Osteocyte (in vitro differentiated cells): ENCODE data around the gene ALG1. TPM values are rescaled to one million over a fixed set of nuclear protein-coding genes. Genes with fewer than 3 reads are reported as not detected.
"Not testable (repeated sequence)": the region's sequence is repeated elsewhere in the genome, so short reads cannot be mapped to it uniquely, and the experiment has no call there.

Experiments
- DNase-seq: peaks from one replicate; pipeline ENCODE4 v3.0.0; 2021; ENCODE audit warnings: mixed read lengths; ENCODE audit not compliant: unreplicated experiment; ENCODE audit errors: extremely low spot score
- H3K27ac Mint-ChIP-seq: one replicate; pipeline ENCODE4 v1.8.0; 2021; ENCODE audit warnings: mild to moderate bottlenecking, mixed read lengths; ENCODE audit not compliant: unreplicated experiment
- H3K27me3 Mint-ChIP-seq: one replicate; pipeline ENCODE4 v1.8.0; 2021; ENCODE audit warnings: mixed read lengths; ENCODE audit not compliant: unreplicated experiment
- H3K36me3 Mint-ChIP-seq: one replicate; pipeline ENCODE4 v1.8.0; 2021; ENCODE audit warnings: mixed read lengths; ENCODE audit not compliant: unreplicated experiment
- H3K4me1 Mint-ChIP-seq: one replicate; pipeline ENCODE4 v1.8.0; 2021; ENCODE audit warnings: mixed read lengths; ENCODE audit not compliant: unreplicated experiment
- H3K4me3 Mint-ChIP-seq: one replicate; pipeline ENCODE4 v1.8.0; 2021; ENCODE audit warnings: mild to moderate bottlenecking, moderate library complexity, mixed read lengths; ENCODE audit not compliant: unreplicated experiment
- H3K9me3 Mint-ChIP-seq: one replicate; pipeline ENCODE4 v1.8.0; 2021; ENCODE audit warnings: mixed read lengths; ENCODE audit not compliant: unreplicated experiment
- total RNA-seq: library from RNA; stranded (reverse); gene quantifications from 2 replicates; pipeline ENCODE4 v1.2.1, GENCODE V29; 2021
- TF ChIP-seq, protein P1 (sequence below): fragments of 200-600 bp; sonication (generic); IDR thresholded peaks from 2 replicates; pipeline ENCODE4 v1.5.0; 2021; ENCODE audit warnings: antibody characterized with exemption, mild to moderate bottlenecking, moderate library complexity

Gene ALG1
- total RNA-seq, 1 donor from 2014 or later, result 31.6 TPM

DNA sequence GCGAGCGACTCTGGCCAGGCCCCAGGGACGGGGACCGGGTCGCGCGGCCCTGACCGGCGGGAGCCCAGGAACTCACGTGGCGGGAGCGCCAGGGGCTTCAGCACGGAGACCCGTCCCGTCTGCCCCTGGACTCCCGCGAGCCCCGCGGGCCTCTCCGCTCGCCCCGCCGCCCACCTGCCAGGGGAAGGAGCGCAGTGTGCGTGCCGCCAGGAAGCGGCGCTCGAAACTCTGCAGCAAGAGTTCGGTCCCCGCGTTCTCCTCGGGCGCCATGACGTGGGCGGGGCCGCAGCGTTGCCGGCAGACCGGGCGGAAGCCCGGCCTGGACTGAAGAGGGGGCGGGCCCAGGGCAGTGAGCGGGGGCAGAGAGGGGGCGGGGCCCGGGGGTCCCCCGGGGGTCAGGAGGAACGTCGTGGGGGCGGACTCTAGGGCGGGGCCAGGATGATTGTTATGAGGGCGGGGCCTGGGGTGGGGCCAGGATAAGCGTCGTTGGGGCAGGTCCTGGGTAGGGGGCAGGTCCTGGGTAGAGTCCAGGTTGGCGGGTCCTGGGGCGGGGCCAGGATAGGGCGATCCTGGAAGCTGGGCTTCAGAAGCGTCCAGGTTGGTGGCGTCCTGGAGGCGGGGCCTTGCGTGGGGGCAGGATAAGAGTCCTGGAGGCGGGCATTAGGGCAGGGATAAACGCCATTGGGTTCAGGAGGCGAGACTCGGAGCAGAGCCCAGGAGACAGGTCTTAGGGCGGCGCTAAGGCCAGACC, 26.0 kb downstream of the ALG1 start, which contains the start of gene EEF2KMT:
EEF2KMT (minus strand) TSS at position 326 of the 751 bp plus-strand sequence; CDS start at position 270, 56 bp downstream.
- not testable (repeated sequence) for H3K9me3 Mint-ChIP-seq, H3K36me3 Mint-ChIP-seq
- Mint-ChIP-seq H3K27ac (peak within 1 kb of the TSS; percentile 85), H3K4me3 (peak within 1 kb of the TSS; percentile 81), H3K4me1 (peaks cover 13% of the 10 kb centered on the region), H3K27me3 (peaks cover 12% of the 10 kb centered on the region)
- peak; percentile 100 for DNase-seq

DNA sequence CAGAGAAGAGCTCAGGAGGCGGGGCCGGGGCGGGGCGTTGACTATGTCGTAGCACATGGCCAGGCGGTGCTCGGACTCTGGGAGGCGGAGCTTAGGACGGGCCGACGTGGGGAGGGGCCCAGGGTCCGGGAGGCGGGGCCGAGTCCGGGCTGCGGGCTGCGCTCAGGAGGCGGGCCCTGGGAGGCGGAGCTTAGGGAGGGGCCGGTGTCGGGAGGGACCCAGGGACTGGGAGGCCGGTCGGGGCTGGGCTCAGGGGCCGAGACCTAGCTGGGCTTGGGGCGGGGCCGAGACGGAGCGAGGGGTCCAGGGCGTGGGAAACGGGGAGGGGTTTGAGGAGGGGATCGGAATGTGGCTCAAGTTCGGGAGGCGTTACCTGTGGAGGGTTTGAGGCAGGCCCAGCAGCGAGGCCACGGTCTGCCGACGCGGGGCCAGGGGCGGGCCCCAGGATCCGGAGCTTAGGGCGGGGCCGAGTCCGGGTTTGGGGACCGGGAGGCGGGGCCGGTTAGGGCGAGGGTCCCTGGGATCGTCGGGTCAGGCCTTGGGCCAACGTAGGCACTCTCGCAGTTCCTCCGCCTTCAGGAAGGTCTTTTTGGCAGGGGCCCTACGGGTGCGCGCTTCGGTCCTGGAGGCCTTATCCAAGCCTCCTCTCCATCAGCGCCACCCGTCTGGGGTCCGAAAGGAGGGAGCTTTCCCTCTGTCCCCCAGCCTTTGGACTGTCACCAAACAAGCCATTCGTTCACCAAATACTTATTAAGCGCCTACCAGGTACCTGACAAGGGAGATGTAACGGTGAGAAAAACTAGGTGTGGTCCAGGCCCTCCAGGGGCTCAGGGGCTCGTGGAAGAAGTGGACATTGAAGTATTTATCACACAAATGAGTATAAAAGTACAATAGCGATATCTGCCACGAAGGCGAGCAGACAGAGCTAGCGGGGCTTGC, 26.8 kb downstream of the ALG1 start:
- not testable (repeated sequence) for H3K36me3 Mint-ChIP-seq, H3K9me3 Mint-ChIP-seq, DNase-seq
- H3K4me1 Mint-ChIP-seq, result peaks cover 13% of the 10 kb centered on the region
- H3K4me3 Mint-ChIP-seq, result peak overlapping the region; percentile 81
- peaks cover 15% of the 10 kb centered on the region for H3K27me3 Mint-ChIP-seq
- H3K27ac Mint-ChIP-seq, result peak overlapping the region; percentile 85

DNA sequence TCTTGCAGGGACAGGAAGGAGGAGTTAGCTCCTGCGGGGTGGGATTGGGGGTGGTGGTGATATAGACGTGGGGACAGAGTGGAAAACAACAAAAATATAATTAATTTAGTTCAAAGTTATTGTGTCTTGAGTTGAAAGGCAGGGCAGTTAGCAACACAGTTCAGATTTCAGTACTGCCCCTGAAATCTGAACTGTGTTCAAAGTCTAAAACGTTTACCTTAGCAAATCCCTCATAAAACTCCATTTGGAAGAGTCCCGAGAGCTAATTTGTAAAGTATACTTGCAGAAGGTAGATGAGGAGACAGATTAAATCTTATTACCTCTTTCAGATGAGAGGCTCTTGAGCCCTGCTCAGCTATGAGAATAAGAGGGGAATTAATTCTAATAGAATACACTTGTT, 27.5 kb downstream of the ALG1 start:
- Mint-ChIP-seq H3K4me3 (peak overlapping the region; percentile 77), H3K4me1 (peaks cover 13% of the 10 kb centered on the region), H3K27me3 (peaks cover 15% of the 10 kb centered on the region)
- not testable (repeated sequence) for H3K27ac Mint-ChIP-seq, DNase-seq, H3K36me3 Mint-ChIP-seq, H3K9me3 Mint-ChIP-seq

DNA sequence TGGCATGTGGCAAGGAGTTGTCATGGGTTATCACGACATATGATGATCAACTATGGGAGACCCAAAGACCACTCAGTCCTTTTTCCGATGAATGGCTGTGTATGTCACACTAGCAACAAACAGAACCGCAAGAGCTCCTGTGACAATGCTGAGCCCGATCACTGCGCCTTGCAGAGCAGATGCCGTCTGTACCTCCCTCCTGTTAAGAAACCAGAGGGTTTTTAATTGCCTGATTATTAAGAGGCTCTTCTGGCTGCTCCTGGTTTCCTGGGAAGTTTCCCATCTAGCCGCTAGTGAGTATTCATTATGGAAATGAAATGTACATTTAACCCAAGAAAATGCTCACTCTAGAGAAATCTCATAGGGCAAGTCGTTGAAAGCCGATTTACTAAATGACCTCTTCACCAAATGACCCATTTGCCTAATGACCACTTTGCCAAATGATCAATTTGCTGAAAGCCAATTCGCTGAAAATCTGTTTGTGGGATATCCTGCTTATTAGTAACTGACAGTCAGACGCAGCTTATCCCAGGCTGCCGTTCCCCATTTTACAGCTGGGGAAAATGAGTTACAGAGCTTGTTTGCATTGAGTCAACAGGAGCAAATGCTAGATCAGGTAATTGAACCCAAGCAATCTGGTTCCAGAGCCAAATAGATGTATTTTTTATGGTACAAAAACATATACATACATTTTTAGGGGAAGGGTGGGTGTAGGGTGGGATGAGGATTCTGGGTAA, 31.8 kb downstream of the ALG1 start:
- not testable (repeated sequence) for H3K4me1 Mint-ChIP-seq, H3K36me3 Mint-ChIP-seq, H3K9me3 Mint-ChIP-seq, DNase-seq, H3K4me3 Mint-ChIP-seq, H3K27ac Mint-ChIP-seq
- peaks cover 15% of the 10 kb centered on the region for H3K27me3 Mint-ChIP-seq

DNA sequence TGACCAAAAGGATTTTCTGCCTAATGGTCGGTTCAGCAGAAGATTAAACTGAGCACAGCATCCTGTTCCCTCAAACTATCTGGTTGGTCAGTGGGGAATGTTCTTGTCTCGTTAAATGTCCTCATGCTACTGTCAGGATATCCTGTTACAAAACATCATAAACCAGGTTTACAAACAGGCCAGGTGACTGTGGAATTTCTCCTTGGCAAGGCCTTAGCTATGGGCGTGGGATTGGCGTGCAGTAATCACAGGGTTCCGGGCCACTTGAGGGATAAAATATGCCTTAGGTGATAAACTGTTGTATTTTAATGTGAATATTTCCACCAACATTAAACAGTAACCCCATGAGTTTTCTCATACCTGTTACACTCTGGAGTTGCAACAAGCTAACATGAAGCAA, 33.4 kb downstream of the ALG1 start:
- DNase-seq, H3K36me3 Mint-ChIP-seq, H3K4me1 Mint-ChIP-seq, H3K9me3 Mint-ChIP-seq, H3K4me3 Mint-ChIP-seq, H3K27ac Mint-ChIP-seq: not testable (repeated sequence)
- peaks cover 15% of the 10 kb centered on the region for H3K27me3 Mint-ChIP-seq

DNA sequence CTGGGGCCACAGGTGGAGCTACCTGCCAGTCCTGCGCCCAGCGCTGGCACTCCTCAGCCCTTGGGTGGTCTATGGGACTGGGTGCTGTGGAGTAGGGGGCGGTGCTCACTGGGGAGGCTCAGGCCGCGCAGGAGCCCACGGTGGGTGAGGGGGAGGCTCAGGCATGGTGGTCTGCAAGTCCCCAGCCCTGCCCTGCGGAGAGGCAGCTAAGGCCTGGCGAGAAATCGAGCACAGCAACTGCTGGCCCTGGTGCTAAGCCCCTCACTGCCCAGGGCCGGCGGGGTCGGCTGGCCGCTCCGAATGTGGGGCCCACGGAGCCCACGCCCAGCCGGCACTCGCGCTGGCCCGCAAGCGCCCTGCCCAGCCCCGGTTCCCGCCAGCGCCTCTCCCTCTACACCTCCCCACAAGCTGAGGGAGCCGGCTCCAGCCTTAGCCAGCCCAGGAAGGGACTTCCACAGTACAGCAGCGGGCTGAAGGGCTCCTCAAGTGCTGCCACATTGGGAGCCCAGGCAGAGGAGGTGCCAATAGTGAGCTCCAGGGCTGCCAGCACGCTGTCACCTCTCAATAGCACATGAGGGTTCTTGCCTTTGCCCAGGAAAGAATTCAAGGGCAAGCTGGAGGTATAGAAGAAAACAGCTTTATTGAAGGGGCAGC, 37.0 kb downstream of the ALG1 start:
- Mint-ChIP-seq H3K4me1 (no peaks in the 10 kb centered on the region), H3K9me3 (no peaks in the 10 kb centered on the region), H3K36me3 (no peaks in the 10 kb centered on the region), H3K27ac (no peak overlapping the region), H3K4me3 (no peak overlapping the region), H3K27me3 (no peaks in the 10 kb centered on the region)
- TF ChIP-seq, protein P1, sequence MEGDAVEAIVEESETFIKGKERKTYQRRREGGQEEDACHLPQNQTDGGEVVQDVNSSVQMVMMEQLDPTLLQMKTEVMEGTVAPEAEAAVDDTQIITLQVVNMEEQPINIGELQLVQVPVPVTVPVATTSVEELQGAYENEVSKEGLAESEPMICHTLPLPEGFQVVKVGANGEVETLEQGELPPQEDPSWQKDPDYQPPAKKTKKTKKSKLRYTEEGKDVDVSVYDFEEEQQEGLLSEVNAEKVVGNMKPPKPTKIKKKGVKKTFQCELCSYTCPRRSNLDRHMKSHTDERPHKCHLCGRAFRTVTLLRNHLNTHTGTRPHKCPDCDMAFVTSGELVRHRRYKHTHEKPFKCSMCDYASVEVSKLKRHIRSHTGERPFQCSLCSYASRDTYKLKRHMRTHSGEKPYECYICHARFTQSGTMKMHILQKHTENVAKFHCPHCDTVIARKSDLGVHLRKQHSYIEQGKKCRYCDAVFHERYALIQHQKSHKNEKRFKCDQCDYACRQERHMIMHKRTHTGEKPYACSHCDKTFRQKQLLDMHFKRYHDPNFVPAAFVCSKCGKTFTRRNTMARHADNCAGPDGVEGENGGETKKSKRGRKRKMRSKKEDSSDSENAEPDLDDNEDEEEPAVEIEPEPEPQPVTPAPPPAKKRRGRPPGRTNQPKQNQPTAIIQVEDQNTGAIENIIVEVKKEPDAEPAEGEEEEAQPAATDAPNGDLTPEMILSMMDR, result no peak
- DNase-seq, result no peak

DNA sequence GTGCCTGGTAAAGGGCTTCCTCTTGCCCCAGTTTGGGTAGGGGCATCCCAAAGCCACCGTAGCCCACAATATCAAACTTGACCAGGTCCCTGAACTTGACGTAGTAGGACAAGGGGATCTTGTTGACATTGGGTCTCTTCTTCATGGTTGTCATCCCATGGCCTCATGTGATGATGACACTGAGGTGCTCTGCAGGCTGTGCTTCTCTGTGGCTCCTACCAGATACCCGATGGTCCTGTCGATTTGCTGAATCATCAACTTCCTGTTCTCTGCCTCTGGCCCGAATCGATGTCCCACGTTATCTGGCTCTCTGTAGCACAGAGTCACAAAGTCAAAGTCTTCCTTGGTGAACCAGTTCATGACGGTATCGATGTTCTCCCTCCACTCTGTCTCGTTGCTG, 39.3 kb downstream of the ALG1 start:
- not testable (repeated sequence) for H3K36me3 Mint-ChIP-seq, H3K4me1 Mint-ChIP-seq, DNase-seq, H3K9me3 Mint-ChIP-seq, H3K4me3 Mint-ChIP-seq, H3K27ac Mint-ChIP-seq, H3K27me3 Mint-ChIP-seq

DNA sequence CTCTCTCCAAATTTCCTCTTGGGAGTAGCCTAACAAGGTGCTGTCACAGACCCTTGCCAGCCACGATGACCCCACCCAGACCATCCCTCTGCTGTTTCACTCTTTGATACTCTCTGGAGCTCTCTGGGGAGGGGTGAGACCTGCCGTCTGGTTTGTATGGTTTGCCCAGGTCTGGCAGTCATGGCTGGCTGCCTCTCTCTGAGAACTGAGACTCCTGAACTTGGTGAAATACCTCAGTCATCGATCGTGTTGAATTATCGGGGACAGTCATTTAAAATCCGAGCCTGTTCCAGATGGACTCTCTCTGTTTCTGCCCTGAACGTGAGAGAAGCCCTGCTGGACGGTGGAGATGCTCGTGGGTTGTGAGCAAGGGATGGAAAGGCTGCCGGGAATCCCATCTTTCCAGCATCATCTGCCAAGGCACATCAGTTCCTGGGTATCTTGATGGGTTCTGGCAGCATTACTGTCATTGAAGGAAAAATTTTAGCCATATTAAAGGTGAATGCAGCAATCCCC, 45.2 kb downstream of the ALG1 start:
- not testable (repeated sequence) for H3K27me3 Mint-ChIP-seq, DNase-seq, H3K9me3 Mint-ChIP-seq, H3K4me3 Mint-ChIP-seq, H3K36me3 Mint-ChIP-seq, H3K4me1 Mint-ChIP-seq, H3K27ac Mint-ChIP-seq

DNA sequence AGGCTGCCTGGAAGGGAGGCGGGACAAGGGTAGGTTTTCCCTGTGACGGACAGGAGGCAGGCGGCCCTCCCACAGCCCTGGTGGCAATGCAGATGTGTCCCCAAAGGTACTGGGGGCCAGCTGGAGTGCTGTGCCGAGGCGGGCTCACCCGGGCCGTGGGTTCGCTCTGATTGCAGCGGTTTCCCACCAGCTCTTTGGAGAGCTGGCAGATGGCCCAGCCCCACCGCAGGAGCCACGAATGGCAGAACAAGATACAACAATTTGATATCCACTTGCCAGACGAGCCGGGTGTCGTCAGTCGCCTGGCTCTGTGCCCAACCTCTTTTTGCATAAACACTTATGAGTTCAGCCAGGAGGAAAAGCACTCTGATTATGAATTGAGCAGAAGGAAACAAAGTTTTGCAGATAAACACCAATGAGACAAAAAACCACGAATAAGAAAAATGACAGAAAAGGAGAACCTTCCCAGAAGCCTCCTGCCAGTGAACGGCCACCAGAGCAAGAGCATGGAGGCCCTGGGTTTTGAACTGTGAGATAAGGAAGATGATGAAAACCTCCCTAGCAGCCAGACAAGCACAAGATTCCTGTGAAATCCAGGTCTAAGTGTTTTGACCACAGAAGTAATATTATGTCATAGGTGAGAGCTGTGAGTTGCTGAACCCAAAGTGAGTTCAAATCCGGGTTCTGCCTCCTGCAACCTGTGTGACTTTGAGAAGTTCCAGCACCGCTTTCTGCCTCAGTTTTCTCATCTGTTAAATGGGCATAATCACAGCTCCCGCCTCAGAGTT, 45.9 kb downstream of the ALG1 start:
- not testable (repeated sequence) for H3K27me3 Mint-ChIP-seq, H3K9me3 Mint-ChIP-seq, H3K4me3 Mint-ChIP-seq, H3K27ac Mint-ChIP-seq, DNase-seq, H3K36me3 Mint-ChIP-seq, H3K4me1 Mint-ChIP-seq
